Right cardiac atrium (tissue), 5 donors: Measurements from ENCODE around the gene CTAG1B. TPM values are rescaled to one million over a fixed set of nuclear protein-coding genes. Genes with fewer than 3 reads are reported as not detected.
"Not testable (repeated sequence)": the region's sequence is repeated elsewhere in the genome, so short reads cannot be mapped to it uniquely, and the experiment has no call there.

ENCODE experiments used
- ATAC-seq, 2 donors: fragments of 200-7000 bp; cut with Tn5 transposase; one replicate each; pipeline versions ENCODE4 v1.8.0 to v1.9.1; 2020; ENCODE audit warnings: moderate library complexity in 2 of 2, mild to moderate bottlenecking in 1 of 2
- DNase-seq, 3 donors: peaks; one replicate each; pipeline ENCODE4 v3.0.0-alpha.2; 2020
- H3K27ac ChIP-seq: one replicate; pipeline ENCODE4 v1.5.1; 2013; ENCODE audit warnings: mild to moderate bottlenecking, low read length, control low read depth, moderate library complexity
- H3K27me3 ChIP-seq: one replicate; pipeline ENCODE4 v1.6.1; 2013; ENCODE audit not compliant: control insufficient read depth, insufficient read depth
- H3K4me1 ChIP-seq: one replicate; pipeline ENCODE4 v1.6.1; 2013; ENCODE audit warnings: low read length; ENCODE audit not compliant: control insufficient read depth, insufficient read depth
- H3K4me3 ChIP-seq: one replicate; pipeline ENCODE4 v1.5.1; 2013; ENCODE audit warnings: low read length, control low read depth
- H3K9me3 ChIP-seq: one replicate; pipeline ENCODE4 v1.6.1; 2013; ENCODE audit warnings: low read length; ENCODE audit not compliant: control insufficient read depth
- WGBS: extraction: QIAGEN DNeasy Blood & Tissue Kit; methylation state at CpG from one replicate; pipeline ENCODE4 v1.1.7; 2013; 5-methylcytosine and 5-hydroxymethylcytosine counted together
- intact Hi-C, 4 donors: fragments of 100-400 bp; cut with DNase I; formaldehyde crosslinking; loops; one replicate each; pipeline versions ENCODE4 v1.11.0 to v1.14.0; 2022 to 2023
- polyA plus RNA-seq: library from polyadenylated mRNA; stranded (reverse); fragments of 200-250 nt; gene quantifications from one replicate; pipeline ENCODE4 v1.2.3, GENCODE V29; 2013
- total RNA-seq, 4 donors: library from RNA; stranded (reverse); fragmentation: NEBNext Ultra II Directional; extraction: Animal tissue kit (Norgen Biotek cat#: 25700); gene quantifications; one replicate each; pipeline ENCODE4 v1.2.1, GENCODE V29; 2021
- donor health status: healthy with polysubstance abuse.
- donor health status: DM: no; HTN: yes; CAD: no.
- donor health status: DM: no; HTN: no; CAD: no.
- donor health status: DM: no; HTN: yes; CAD: no; lungs with severe emphysema.
- donor health status: DM: yes; HTN: yes; CAD: no.

The CTAG1B gene
- total and polyA plus RNA-seq, 5 donors, result not detected

GRCh38 chrX:154600759-154601374, 18.2 kb downstream of the CTAG1B start:
- Histone ChIP-seq H3K9me3 (no peaks in the 10 kb centered on the region), H3K27me3 (no peaks in the 10 kb centered on the region), H3K27ac (no peak overlapping the region), H3K4me3 (no peak overlapping the region), H3K4me1 (no peaks in the 10 kb centered on the region)
- intact Hi-C loops, result no loop called here
- WGBS, result 75% methylated on average over 15 of the region's 15 CpGs
- ATAC-seq (no peak), DNase-seq (no peak)

- H3K27me3 ChIP-seq, result no peaks in the 10 kb centered on the region
- WGBS, result 96% methylated on average over 14 of the region's 14 CpGs
- H3K4me3 ChIP-seq, result no peak overlapping the region
- H3K9me3 ChIP-seq, result no peaks in the 10 kb centered on the region
- intact Hi-C loops, result no loop called here
- peak in 1 of 3 donors; percentile 37 for DNase-seq
- no peak for ATAC-seq
- no peak overlapping the region for H3K27ac ChIP-seq
- no peaks in the 10 kb centered on the region for H3K4me1 ChIP-seq
Measured at GRCh38 chrX:154599531-154599930, 19.6 kb downstream of the CTAG1B start.

GRCh38 chrX:154598656-154599055, 20.4 kb downstream of the CTAG1B start:
- ATAC-seq (no peak), DNase-seq (no peak)
- no peaks in the 10 kb centered on the region for H3K27me3 ChIP-seq
- intact Hi-C loops, result no loop called here
- 90% methylated on average over 8 of the region's 8 CpGs for WGBS
- no peak overlapping the region for H3K4me3 ChIP-seq
- no peak overlapping the region for H3K27ac ChIP-seq
- H3K9me3 ChIP-seq, result no peaks in the 10 kb centered on the region
- no peaks in the 10 kb centered on the region for H3K4me1 ChIP-seq

GRCh38 chrX:154597221-154597620, 21.9 kb downstream of the CTAG1B start:
- ATAC-seq (no peak), DNase-seq (no peak)
- H3K4me3 ChIP-seq, result no peak overlapping the region
- WGBS, result 91% methylated on average over 12 of the region's 12 CpGs
- intact Hi-C loops, result no loop called here
- no peaks in the 10 kb centered on the region for H3K9me3 ChIP-seq
- no peak overlapping the region for H3K27ac ChIP-seq
- no peaks in the 10 kb centered on the region for H3K27me3 ChIP-seq
- H3K4me1 ChIP-seq, result no peaks in the 10 kb centered on the region

- H3K27ac ChIP-seq, result no peak overlapping the region
- H3K4me3 ChIP-seq, result no peak overlapping the region
- DNase-seq (no peak), ATAC-seq (no peak)
- intact Hi-C loops, result no loop called here
- H3K27me3 ChIP-seq, result no peaks in the 10 kb centered on the region
- WGBS, result 5% methylated on average over 3 of the region's 3 CpGs
- no peaks in the 10 kb centered on the region for H3K9me3 ChIP-seq
- no peaks in the 10 kb centered on the region for H3K4me1 ChIP-seq
Measured at GRCh38 chrX:154596290-154596929, 22.7 kb downstream of the CTAG1B start.

GRCh38 chrX:154595559-154596249, 23.4 kb downstream of the CTAG1B start:
- 70% methylated on average over 2 of the region's 2 CpGs for WGBS
- no peak overlapping the region for H3K27ac ChIP-seq
- DNase-seq, result no peak
- H3K9me3 ChIP-seq, result no peaks in the 10 kb centered on the region
- intact Hi-C loops, result no loop called here
- no peaks in the 10 kb centered on the region for H3K4me1 ChIP-seq
- H3K27me3 ChIP-seq, result no peaks in the 10 kb centered on the region
- ATAC-seq, result no peak
- no peak overlapping the region for H3K4me3 ChIP-seq

GRCh38 chrX:154594491-154594890, 24.6 kb downstream of the CTAG1B start:
- DNase-seq, result no peak
- WGBS, result 91% methylated on average over 4 of the region's 4 CpGs
- no peak for ATAC-seq
- Histone ChIP-seq H3K9me3 (no peaks in the 10 kb centered on the region), H3K27ac (no peak overlapping the region), H3K27me3 (no peaks in the 10 kb centered on the region), H3K4me3 (no peak overlapping the region), H3K4me1 (no peaks in the 10 kb centered on the region)
- intact Hi-C loops, result no loop called here

GRCh38 chrX:154593201-154593600, 25.9 kb downstream of the CTAG1B start:
- Histone ChIP-seq H3K4me3 (no peak overlapping the region), H3K27me3 (no peaks in the 10 kb centered on the region), H3K27ac (no peak overlapping the region), H3K9me3 (no peaks in the 10 kb centered on the region), H3K4me1 (no peaks in the 10 kb centered on the region)
- WGBS, result 87% methylated on average over 5 of the region's 5 CpGs
- intact Hi-C loops, result no loop called here
- DNase-seq, result no peak
- no peak for ATAC-seq

- no peak for DNase-seq
- intact Hi-C loops, result no loop called here
- no peaks in the 10 kb centered on the region for H3K4me1 ChIP-seq
- no peak overlapping the region for H3K27ac ChIP-seq
- 89% methylated on average over 5 of the region's 5 CpGs for WGBS
- no peaks in the 10 kb centered on the region for H3K9me3 ChIP-seq
- H3K4me3 ChIP-seq, result no peak overlapping the region
- H3K27me3 ChIP-seq, result no peaks in the 10 kb centered on the region
- no peak for ATAC-seq
Measured at GRCh38 chrX:154592505-154592904, 26.6 kb downstream of the CTAG1B start.

GRCh38 chrX:154590415-154590814, 28.7 kb downstream of the CTAG1B start:
- DNase-seq, H3K27ac ChIP-seq, ATAC-seq, intact Hi-C loops, H3K9me3 ChIP-seq, H3K4me1 ChIP-seq, H3K27me3 ChIP-seq, H3K4me3 ChIP-seq: not testable (repeated sequence)
- no CpG with 5 or more reads among the region's 13 CpGs for WGBS

GRCh38 chrX:154584585-154585183, 34.4 kb downstream of the CTAG1B start, which contains the start of gene CTAG1A:
TSS of gene CTAG1A (plus strand) at chrX:154585133. CDS start at chrX:154585207, 74 bp downstream.
- no CpG with 5 or more reads among the region's 39 CpGs for WGBS
- H3K4me1 ChIP-seq, H3K9me3 ChIP-seq, H3K4me3 ChIP-seq, H3K27ac ChIP-seq, intact Hi-C loops, H3K27me3 ChIP-seq, DNase-seq: not testable (repeated sequence)
- ATAC-seq, result peak in 1 of 2 donors; percentile 41
